Measurements from ENCODE around the gene EPN2.

GRCh38 chr17:19372439-19372838, 135.3 kb downstream of the EPN2 start:
- TF ChIP-seq CTCF (IDR thresholded peaks at IDR 0.05) (no peak), POLR2AphosphoS5 (IDR thresholded peaks at IDR 0.05) (no peak), EP300 (IDR thresholded peaks at IDR 0.05) (no peak), POLR2A (IDR thresholded peaks at IDR 0.05; ENCODE audit: low read depth) (no peak)

Measured in esophagus muscularis mucosa (tissue), 4 donors.